Activated T-cell treated with anti-CD3 and anti-CD28 coated beads, Interleukin-2, amount 50 U/mL, for 48 hours (primary cell): Measurements from ENCODE around the gene KCNK4.
A peak's percentile ranks its signal among the peaks of the same experiment; 100 is the strongest.
"Not testable (repeated sequence)": the region's sequence is repeated elsewhere in the genome, so short reads cannot be mapped to it uniquely, and the experiment has no call there.

Experiments
- DNase-seq, 2 experiments: peaks; one replicate each; pipeline ENCODE4 v3.0.0-alpha.2; 2020

The KCNK4 gene

GRCh38 chr11:64291262-64291751 lies at the start of gene KCNK4:
Gene KCNK4, plus strand, starts transcription at chr11:64291302. Its CDS starts 1,717 bp downstream, at chr11:64293019.
- DNase-seq = no peak

GRCh38 chr11:64241491-64242374 lies 49.4 kb upstream of the KCNK4 start:
- DNase-seq = no peak

DNA sequence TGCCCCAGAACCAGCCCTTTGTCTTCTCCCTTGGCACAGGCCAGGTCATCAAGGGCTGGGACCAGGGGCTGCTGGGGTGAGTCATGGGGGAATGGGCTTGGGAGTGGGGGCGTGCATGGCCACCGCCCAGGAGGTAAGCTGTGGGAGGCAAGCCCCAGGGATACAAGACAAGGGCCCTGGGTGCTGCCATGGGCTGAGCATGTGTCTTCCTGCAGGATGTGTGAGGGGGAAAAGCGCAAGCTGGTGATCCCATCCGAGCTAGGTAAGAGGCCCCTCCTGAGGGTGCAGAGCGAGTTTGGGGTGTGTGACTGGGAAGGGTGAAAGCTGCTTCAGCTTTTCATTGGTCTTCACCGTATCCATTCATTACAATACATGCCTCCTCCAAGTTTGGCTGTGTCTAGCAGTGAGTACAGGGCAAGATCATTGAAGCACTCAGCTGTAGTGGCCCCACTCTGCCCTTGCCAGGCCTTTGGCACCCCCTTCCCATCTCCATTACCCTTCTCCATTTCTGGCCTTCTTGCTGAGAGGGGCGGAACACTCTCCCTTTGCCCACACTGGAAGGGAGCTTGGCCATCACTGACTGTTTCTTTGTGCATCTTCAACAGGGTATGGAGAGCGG lies 47.8 kb upstream of the KCNK4 start:
- no peak for DNase-seq

- no peak for DNase-seq
Measured at GRCh38 chr11:64244107-64244506, 47.0 kb upstream of the KCNK4 start.

DNA sequence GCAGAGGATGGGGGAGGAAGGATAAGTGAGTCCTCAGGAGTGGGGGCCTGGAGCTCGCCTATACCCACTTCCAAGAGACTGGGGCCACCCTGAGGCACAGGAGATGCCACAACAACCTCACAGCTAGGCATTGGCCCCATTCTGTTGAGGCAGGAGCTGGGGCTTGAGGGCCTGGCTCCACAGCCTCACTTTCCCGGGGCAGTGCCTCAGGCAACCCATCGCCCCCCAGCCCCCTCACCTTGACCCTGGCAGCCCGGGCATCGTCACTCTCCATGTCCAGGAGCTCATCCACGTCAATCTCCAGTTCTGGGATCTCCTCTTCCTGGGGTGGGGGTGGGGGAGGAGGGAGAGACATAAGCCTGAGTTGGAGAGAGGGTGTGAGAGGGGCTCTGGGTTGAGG lies 46.1 kb upstream of the KCNK4 start:
- no peak for DNase-seq

GRCh38 chr11:64245401-64245796 lies 45.7 kb upstream of the KCNK4 start:
- DNase-seq = no peak

GRCh38 chr11:64245797-64246620 lies 45.1 kb upstream of the KCNK4 start:
- DNase-seq = peak; percentile 85 to 88

DNA sequence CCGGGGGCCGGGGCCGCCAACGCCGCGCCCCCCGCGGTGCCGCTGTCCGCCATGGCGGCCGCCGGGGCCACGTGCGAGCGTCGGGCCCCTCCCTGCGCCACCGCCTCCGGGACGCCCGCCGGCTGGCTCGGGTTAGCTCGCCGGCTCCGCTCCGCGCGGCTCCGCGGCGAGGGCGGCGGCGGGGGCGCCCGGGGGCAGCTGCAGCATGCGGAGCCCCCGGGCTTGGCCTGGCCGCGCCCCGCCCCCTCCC lies 44.6 kb upstream of the KCNK4 start:
- DNase-seq = not testable (repeated sequence)

- peak; percentile 87 to 89 for DNase-seq
Measured at GRCh38 chr11:64246871-64247728, 44.0 kb upstream of the KCNK4 start, which contains the start of gene PPP1R14B. Gene PPP1R14B, minus strand, starts transcription at chr11:64246943. Its CDS starts 270 bp downstream, at chr11:64246673.

DNA sequence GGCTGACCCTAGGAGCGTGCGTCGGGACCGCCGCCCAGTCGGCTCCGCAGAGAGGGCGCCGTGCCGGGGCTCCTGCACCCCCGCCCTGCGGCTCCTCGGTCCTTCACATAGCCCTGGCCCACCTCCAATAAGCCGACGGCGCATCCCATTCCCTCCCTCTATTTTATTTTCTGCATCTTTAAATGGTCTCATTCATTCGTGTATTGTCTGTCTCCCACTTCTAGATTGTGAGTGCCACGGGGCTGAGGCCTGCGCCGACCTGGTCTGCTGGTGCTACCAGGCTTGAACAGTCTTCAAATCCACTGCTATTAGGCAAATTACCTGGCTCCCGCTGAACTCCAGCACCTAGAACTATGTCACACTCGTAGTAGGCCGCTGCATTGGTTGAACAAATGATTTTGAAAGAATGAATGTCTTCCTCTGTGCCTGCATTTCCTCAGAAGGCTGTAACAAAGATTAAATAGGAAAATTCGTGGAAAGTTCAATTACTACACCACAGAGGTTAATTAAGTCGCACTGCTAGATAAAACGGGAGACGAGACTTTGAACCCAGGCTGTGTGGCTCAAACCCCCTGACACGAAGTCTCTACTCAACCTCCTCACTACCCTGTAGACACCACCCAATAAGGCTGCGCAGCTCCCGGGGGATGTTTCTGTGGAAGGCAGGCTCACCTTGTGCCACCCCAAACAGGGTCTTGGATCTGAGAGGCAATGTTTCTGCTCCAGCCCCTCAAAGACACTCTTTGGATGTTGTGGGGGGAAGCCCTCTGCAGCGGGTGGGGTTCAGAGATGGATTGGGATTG lies 43.2 kb upstream of the KCNK4 start:
- no peak for DNase-seq

DNA sequence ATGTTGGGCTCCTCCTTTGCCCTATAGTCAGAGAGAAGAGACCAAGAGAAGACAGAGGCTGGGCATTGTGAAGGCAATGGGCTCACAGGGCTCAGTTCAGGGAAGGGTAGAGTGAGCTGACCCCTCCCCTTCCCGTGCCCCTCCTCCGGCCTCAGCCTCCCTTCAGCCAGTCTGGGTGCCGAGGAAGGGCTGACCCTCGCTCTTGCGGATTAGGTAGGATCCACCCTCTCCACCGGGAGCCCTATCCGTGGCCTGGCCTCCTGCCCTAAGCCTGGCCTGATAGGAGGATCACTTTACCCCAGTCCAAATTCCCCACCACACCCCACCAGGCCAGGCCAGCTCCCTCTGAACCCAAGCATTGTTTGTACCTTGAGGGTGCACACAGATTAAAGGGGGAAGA lies 42.5 kb upstream of the KCNK4 start:
- no peak for DNase-seq

- no peak for DNase-seq
Measured at GRCh38 chr11:64249038-64249437, 42.1 kb upstream of the KCNK4 start.

GRCh38 chr11:64249563-64250414 lies 41.3 kb upstream of the KCNK4 start:
- DNase-seq = peak in 1 of 2 experiments; percentile 31

- no peak for DNase-seq
Measured at GRCh38 chr11:64250415-64251015, 40.6 kb upstream of the KCNK4 start.

GRCh38 chr11:64251016-64251752 lies 39.9 kb upstream of the KCNK4 start, which contains the start of gene PLCB3:
Gene PLCB3, plus strand, starts transcription at chr11:64251530. Its CDS starts 120 bp downstream, at chr11:64251650.
- DNase-seq = peak; percentile 81 to 87

DNA sequence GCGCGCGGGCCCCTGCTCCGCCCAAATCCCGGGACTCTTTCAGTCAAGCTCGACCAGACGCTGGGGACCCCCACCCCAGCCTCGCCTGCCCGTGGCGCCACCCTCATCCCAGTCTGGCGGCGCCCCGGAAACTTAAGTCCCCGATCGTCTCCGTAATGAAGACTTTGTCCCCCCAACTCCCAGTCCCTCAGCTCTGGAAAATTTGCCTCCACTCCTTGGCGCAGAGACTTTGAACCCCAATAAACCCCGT lies 39.4 kb upstream of the KCNK4 start:
- DNase-seq = no peak

DNA sequence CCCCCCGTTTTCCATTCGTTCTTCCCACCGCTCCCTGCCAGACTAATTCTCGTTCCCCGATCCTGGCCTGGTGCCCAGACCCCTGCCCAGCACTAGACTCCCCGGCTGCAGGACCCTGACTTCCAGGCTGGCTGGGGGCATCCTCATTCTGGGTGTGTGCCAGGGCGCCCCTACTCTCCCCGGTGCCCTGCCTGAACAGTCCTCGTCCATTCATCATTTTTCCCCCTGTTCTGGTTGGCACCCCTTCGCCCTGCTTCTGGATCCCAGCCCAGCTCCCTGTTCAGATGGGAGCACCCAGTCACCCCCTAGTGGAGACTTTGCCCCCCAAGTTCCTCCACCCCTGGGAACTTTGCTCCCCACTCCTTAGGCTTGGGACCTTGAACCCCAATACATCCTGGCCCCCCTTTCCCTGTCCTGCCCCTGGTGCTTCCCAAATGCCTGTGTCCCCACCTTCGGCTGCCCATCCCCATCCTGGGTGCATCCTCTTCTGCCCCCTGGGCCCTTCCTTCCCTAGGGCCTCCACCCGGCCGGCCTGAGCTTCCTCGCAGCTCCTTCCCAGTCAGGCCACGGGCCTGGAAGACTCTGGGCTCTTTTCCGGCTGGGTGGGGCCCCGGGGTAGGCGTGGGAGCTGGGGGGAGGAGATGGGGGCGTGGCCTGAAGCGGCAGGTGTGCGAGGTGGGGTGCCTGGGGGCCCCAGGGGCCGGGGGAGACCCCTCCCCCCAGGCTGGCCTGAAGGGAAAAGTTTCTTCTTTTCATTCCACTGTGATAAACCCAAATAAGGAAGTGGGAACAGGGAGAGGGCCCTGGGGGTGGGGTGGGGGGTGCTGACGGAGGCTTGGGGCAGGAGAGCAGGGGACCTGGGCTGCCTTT lies 38.9 kb upstream of the KCNK4 start:
- DNase-seq = peak in 1 of 2 experiments; percentile 52

GRCh38 chr11:64253043-64253442 lies 38.1 kb upstream of the KCNK4 start:
- no peak for DNase-seq
